Measurements from ENCODE around the gene ASPDH.
A peak's percentile ranks its signal among the peaks of the same experiment; 100 is the strongest.

ASPDH gene

DNA sequence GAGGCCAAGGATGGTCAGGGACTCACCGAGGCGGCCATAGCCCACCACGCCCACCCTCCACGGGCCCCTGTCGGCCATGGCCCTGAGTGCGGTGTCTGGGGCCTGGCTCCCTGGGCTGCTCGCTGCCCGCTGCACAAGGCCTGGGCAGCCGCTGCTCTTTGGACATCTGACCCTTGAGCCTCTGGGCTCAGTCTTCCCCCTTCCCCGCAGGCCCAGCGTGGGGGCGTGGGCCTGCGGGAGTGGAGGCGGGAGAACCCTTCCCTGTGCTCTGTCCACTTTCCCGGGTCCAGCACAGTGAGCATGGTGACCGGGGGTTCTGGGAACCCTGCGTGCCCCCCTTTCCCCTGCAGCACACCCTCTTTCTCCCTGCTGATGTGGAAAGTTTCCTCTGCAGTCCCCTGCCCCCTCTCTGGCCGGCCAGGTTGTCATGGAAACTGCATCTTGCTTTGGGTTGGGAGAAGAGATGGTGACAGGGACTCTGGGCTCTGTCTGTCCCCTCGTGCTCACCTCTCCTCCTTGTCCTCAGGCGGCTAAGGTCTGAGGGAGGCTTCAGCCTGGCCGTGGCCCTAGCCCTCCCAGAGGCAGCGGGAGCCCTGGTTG lies at the start of gene ASPDH:
Gene ASPDH, minus strand, starts transcription at position 168 of the 600 bp plus-strand sequence. Its CDS starts 90 bp downstream, at position 78.
- Histone ChIP-seq H3K27me3 (ENCODE audit: insufficient read depth, low read depth, severe bottlenecking) (no peaks in the 10 kb centered on the region), H3K4me3 (ENCODE audit: low read depth, low read length) (no peak within 1 kb of the TSS), H3K27ac (no peak within 1 kb of the TSS), H3K36me3 (peaks cover 24% of the 10 kb centered on the region), H3K9me3 (ENCODE audit: severe bottlenecking) (no peaks in the 10 kb centered on the region)
- no peak for DNase-seq
- TF ChIP-seq, protein P1, sequence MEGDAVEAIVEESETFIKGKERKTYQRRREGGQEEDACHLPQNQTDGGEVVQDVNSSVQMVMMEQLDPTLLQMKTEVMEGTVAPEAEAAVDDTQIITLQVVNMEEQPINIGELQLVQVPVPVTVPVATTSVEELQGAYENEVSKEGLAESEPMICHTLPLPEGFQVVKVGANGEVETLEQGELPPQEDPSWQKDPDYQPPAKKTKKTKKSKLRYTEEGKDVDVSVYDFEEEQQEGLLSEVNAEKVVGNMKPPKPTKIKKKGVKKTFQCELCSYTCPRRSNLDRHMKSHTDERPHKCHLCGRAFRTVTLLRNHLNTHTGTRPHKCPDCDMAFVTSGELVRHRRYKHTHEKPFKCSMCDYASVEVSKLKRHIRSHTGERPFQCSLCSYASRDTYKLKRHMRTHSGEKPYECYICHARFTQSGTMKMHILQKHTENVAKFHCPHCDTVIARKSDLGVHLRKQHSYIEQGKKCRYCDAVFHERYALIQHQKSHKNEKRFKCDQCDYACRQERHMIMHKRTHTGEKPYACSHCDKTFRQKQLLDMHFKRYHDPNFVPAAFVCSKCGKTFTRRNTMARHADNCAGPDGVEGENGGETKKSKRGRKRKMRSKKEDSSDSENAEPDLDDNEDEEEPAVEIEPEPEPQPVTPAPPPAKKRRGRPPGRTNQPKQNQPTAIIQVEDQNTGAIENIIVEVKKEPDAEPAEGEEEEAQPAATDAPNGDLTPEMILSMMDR (IDR thresholded peaks at IDR 0.05; ENCODE audit: low read depth, low read length), result no peak

- no peaks in the 10 kb centered on the region for H3K27me3 ChIP-seq (ENCODE audit: insufficient read depth, low read depth, severe bottlenecking)
- no peaks in the 10 kb centered on the region for H3K9me3 ChIP-seq (ENCODE audit: severe bottlenecking)
- no peak overlapping the region for H3K27ac ChIP-seq
- DNase-seq, result no peak
- no peak overlapping the region for H3K4me3 ChIP-seq (ENCODE audit: low read depth, low read length)
- H3K36me3 ChIP-seq, result peaks cover 20% of the 10 kb centered on the region
- TF ChIP-seq, protein P1 (IDR thresholded peaks at IDR 0.05; ENCODE audit: low read depth, low read length), result no peak
Measured at GRCh38 chr19:50562996-50563395, 49.3 kb upstream of the ASPDH start.

DNA sequence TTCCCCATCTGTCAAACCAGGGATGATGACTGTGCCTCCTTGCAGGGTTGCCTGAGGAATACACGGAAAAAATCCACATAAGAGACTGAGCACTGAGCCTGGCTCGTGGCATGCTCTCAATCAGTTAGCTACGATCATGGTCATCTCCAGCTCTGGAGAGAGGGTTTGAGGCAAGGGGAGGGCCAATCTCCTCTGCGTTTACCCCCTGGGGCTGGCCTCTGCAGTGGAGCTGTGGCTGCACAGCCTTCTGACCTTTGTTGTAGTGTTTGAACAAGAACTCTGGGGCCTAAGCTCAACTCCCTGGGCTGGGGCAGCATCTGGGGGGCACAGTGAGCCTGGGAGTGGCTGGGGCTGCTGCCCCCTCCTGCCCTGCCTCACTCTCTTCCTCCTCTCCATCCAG lies 48.6 kb upstream of the ASPDH start:
- TF ChIP-seq, protein P1 (IDR thresholded peaks at IDR 0.05; ENCODE audit: low read depth, low read length), result no peak
- Histone ChIP-seq H3K27me3 (ENCODE audit: insufficient read depth, low read depth, severe bottlenecking) (no peaks in the 10 kb centered on the region), H3K27ac (no peak overlapping the region), H3K9me3 (ENCODE audit: severe bottlenecking) (no peaks in the 10 kb centered on the region), H3K4me3 (ENCODE audit: low read depth, low read length) (no peak overlapping the region), H3K36me3 (peaks cover 22% of the 10 kb centered on the region)
- no peak for DNase-seq

DNA sequence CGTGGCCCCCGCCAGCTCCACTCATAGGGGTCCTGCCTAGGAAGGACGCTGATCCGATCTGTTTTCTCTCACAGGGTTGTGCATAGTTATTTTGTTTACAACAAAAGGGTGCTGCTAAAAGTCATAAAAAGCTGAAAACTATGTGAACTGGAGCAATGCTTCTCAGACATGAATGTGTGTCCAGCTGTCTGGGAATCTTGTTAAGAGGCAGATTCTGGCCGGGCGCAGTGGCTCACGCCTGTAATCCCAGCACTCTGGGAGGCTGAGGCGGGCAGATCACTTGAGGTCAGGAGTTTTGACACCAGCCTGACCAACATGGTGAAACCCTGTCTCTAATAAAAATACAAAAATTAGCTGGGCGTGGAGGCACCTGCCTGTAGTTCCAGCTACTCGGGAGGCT lies 45.9 kb upstream of the ASPDH start:
- Histone ChIP-seq H3K27me3 (ENCODE audit: insufficient read depth, low read depth, severe bottlenecking) (no peaks in the 10 kb centered on the region), H3K9me3 (ENCODE audit: severe bottlenecking) (no peaks in the 10 kb centered on the region), H3K4me3 (ENCODE audit: low read depth, low read length) (no peak overlapping the region), H3K27ac (peak overlapping the region; percentile 59), H3K36me3 (peaks cover 15% of the 10 kb centered on the region)
- DNase-seq, result peak; percentile 55
- TF ChIP-seq, protein P1 (IDR thresholded peaks at IDR 0.05; ENCODE audit: low read depth, low read length), result no peak

DNA sequence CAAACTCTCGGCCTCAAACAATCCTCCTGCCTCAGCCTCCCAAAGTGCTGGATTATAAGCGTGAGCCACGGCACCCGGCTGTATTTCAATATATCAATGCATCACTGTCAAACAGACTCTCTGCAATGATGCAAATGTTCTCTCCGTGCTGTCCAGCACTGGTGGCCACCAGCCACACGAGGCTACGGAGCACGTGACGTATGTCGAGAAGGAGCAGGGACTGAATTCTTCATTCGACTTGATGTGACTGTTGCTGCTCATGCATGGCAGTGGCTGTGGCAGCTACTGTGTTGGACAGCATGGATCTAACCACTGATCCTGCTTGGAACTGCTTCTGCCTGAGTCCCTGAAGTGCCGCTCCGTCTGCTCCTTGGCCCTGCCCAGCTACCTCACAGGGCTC lies 44.7 kb upstream of the ASPDH start:
- DNase-seq, result no peak
- H3K4me3 ChIP-seq (ENCODE audit: low read depth, low read length), result no peak overlapping the region
- peaks cover 15% of the 10 kb centered on the region for H3K36me3 ChIP-seq
- TF ChIP-seq, protein P1 (IDR thresholded peaks at IDR 0.05; ENCODE audit: low read depth, low read length), result no peak
- no peaks in the 10 kb centered on the region for H3K9me3 ChIP-seq (ENCODE audit: severe bottlenecking)
- H3K27ac ChIP-seq, result no peak overlapping the region
- H3K27me3 ChIP-seq (ENCODE audit: insufficient read depth, low read depth, severe bottlenecking), result no peaks in the 10 kb centered on the region

- Histone ChIP-seq H3K27ac (no peak overlapping the region), H3K27me3 (ENCODE audit: insufficient read depth, low read depth, severe bottlenecking) (no peaks in the 10 kb centered on the region), H3K9me3 (ENCODE audit: severe bottlenecking) (no peaks in the 10 kb centered on the region), H3K36me3 (peaks cover 15% of the 10 kb centered on the region), H3K4me3 (ENCODE audit: low read depth, low read length) (no peak overlapping the region)
- TF ChIP-seq, protein P1 (IDR thresholded peaks at IDR 0.05; ENCODE audit: low read depth, low read length), result no peak
- no peak for DNase-seq
Measured at GRCh38 chr19:50558039-50558438, 44.3 kb upstream of the ASPDH start.
